GM12878 (cell line): Measurements from ENCODE around the gene MACF1. TPM values are rescaled to one million over a fixed set of nuclear protein-coding genes. Genes with fewer than 3 reads are reported as not detected.

Source experiments
- ATAC-seq: fragments of 200-7000 bp; cut with Tn5 transposase; 3 replicates; pipeline ENCODE4 v1.9.1; 2020; ENCODE audit warnings: mild to moderate bottlenecking, moderate library complexity
- BruUV-seq: library from RNA; stranded (reverse); fragments of 400-500 nt; replicated peaks from 2 replicates; lab custom pipeline; 2021; lab: Mats Ljungman, UMichigan
- CTCF ChIA-PET: fragments of 300-600 bp; sonication (Branson Sonifier 250); formaldehyde crosslinking; extraction: SDS; loops from one replicate; lab custom pipeline; 2021; ENCODE audit warnings: inconsistent platforms; lab: Yijun Ruan, JAX
- POLR2A ChIA-PET: fragments of 350-600 bp; formaldehyde crosslinking; extraction: SDS; loops from one replicate; lab custom pipeline; 2021; ENCODE audit warnings: inconsistent platforms; lab: Charles Lee
- RAD21 ChIA-PET: fragments of 300-600 bp; sonication (Branson Sonifier 250); formaldehyde crosslinking; loops from one replicate; lab custom pipeline; 2023; ENCODE audit warnings: antibody characterized with exemption; ENCODE audit not compliant: unreplicated experiment; lab: Charles Lee
- SMC1A ChIA-PET: fragments of 300-600 bp; sonication (Branson Sonifier 250); formaldehyde crosslinking; loops from one replicate; lab custom pipeline; 2023; ENCODE audit not compliant: unreplicated experiment, uncharacterized antibody; lab: Charles Lee
- DNase-seq: peaks from one replicate; pipeline ENCODE4 v3.0.0-alpha.2; 2011; ENCODE audit warnings: low read depth, low spot score
- FAIRE-seq: peaks from 3 replicates; lab custom pipeline; 2011; peaks lifted over from hg19 to GRCh38; lab: Jason Lieb, UNC
- H2AFZ ChIP-seq: 2 replicates; pipeline ENCODE4 v1.6.0; 2011; ENCODE audit warnings: low read depth, low read length, control low read depth; ENCODE audit not compliant: control insufficient read depth
- H3K27ac ChIP-seq: 2 replicates; pipeline ENCODE4 v1.5.1; 2011; ENCODE audit warnings: control low read depth; ENCODE audit not compliant: control insufficient read depth, insufficient read depth
- H3K27me3 ChIP-seq, 2 experiments: replicated peaks in 1 of 2; 2 replicates each; pipeline versions ENCODE4 v1.6.0 to v1.6.1; 2011; ENCODE audit warnings: low read length in 1 of 2; ENCODE audit not compliant: control insufficient read depth in 2 of 2, insufficient read depth in 2 of 2
- H3K36me3 ChIP-seq, 2 experiments: 2 replicates each; pipeline ENCODE4 v1.5.1; 2011; ENCODE audit warnings: low read length in 1 of 2; ENCODE audit not compliant: control insufficient read depth in 2 of 2, insufficient read depth in 2 of 2
- H3K4me1 ChIP-seq: 2 replicates; pipeline ENCODE4 v1.6.1; 2011; ENCODE audit warnings: mild to moderate bottlenecking, low read length, moderate library complexity, mixed read lengths; ENCODE audit not compliant: control insufficient read depth, insufficient read depth
- H3K4me2 ChIP-seq: 2 replicates; pipeline ENCODE4 v1.6.0; 2011; ENCODE audit warnings: control low read depth; ENCODE audit not compliant: control insufficient read depth, insufficient read depth
- H3K4me3 ChIP-seq: fragments of 200-600 bp; sonication (generic); 2 replicates; pipeline ENCODE4 v1.5.1; 2016
- H3K79me2 ChIP-seq: 2 replicates; pipeline ENCODE4 v1.6.0; 2011; ENCODE audit warnings: low read length; ENCODE audit not compliant: control insufficient read depth, insufficient read depth
- H3K9ac ChIP-seq: 2 replicates; pipeline ENCODE4 v1.8.0; 2011; ENCODE audit warnings: low read length, control low read depth, mixed read lengths; ENCODE audit not compliant: control insufficient read depth, insufficient read depth
- H3K9me3 ChIP-seq: replicated peaks from 3 replicates; pipeline ENCODE4 v1.5.1; 2011; ENCODE audit warnings: mild to moderate bottlenecking, low read length; ENCODE audit not compliant: control insufficient read depth, insufficient read depth
- H4K20me1 ChIP-seq: 2 replicates; pipeline ENCODE4 v1.6.0; 2011; ENCODE audit not compliant: control insufficient read depth, insufficient read depth
- CBFB ChIP-seq: IDR thresholded peaks from 2 replicates; pipeline ENCODE4 v1.6.1; 2016; ENCODE audit warnings: antibody characterized with exemption, low read depth
- CBX5 ChIP-seq: sonication (generic); IDR thresholded peaks from 2 replicates; pipeline ENCODE4 v1.6.1; 2016; ENCODE audit warnings: low read depth, moderate library complexity, mild to moderate bottlenecking, inconsistent platforms
- CHD1 ChIP-seq: IDR thresholded peaks from 2 replicates; pipeline ENCODE4 v1.6.1; 2012; ENCODE audit warnings: low read depth, low read length, improper control_type of control experiment
- CUX1 ChIP-seq: IDR thresholded peaks from 2 replicates; pipeline ENCODE4 v1.6.1; 2012; ENCODE audit warnings: improper control_type of control experiment, low read depth, low read length; ENCODE audit not compliant: insufficient replicate concordance
- ETV6 ChIP-seq, 2 experiments: fragments of 450-650 bp in 1 of 2; IDR thresholded peaks in 1 of 2; conservative IDR thresholded peaks in 1 of 2; 2 replicates each; pipeline ENCODE4 v1.6.1; 2014; ENCODE audit warnings: antibody characterized with exemption in 1 of 2, borderline replicate concordance in 1 of 2, low read depth in 1 of 2, mild to moderate bottlenecking in 1 of 2, moderate library complexity in 1 of 2
- HDAC6 ChIP-seq: fragments of 200-600 bp; sonication (generic); IDR thresholded peaks from one replicate; pipeline ENCODE4 v1.8.0; 2017; ENCODE audit warnings: antibody characterized with exemption; ENCODE audit not compliant: unreplicated experiment
- PKNOX1 ChIP-seq: fragments of 450-650 bp; IDR thresholded peaks from 2 replicates; pipeline ENCODE4 v1.6.1; 2016; ENCODE audit warnings: mild to moderate bottlenecking
- RFX5 ChIP-seq: IDR thresholded peaks from 2 replicates; pipeline ENCODE4 v1.6.1; 2011; ENCODE audit warnings: low read depth, low read length, improper control_type of control experiment
- SP1 ChIP-seq: IDR thresholded peaks from one replicate; pipeline ENCODE4 v1.6.1; 2011; ENCODE audit warnings: low read depth, low read length
- TCF7 ChIP-seq: IDR thresholded peaks from 2 replicates; pipeline ENCODE4 v1.6.1; 2014; ENCODE audit warnings: antibody characterized with exemption, borderline replicate concordance
- WGBS: methylation state at CpG from one replicate; pipeline ENCODE4 v1.1.6; 2016; ENCODE audit warnings: low lambda C conversion rate; ENCODE audit not compliant: insufficient replicate concordance, insufficient coverage; ENCODE audit errors: missing lambda C conversion rate; 5-methylcytosine and 5-hydroxymethylcytosine counted together
- in situ Hi-C: fragments of 300-500 bp; cut with MboI; formaldehyde crosslinking; loops from 9 replicates; pipeline ENCODE4 v1.14.3; 2018; ENCODE audit warnings: mixed read lengths
- intact Hi-C: fragments of 100-400 bp; cut with micrococcal nuclease; formaldehyde crosslinking; loops from one replicate; pipeline ENCODE4 v1.14.2; 2022; ENCODE audit not compliant: unreplicated experiment
- polyA plus RNA-seq, 11 experiments: library from polyadenylated mRNA; depleted of rRNA in 4 of 11; unstranded in 6 of 11; stranded (reverse) in 5 of 11; fragments of >200 nt; fragmentation: Nextera tagmentation in 4 of 11; fragmentation: Illumina TruSeq in 1 of 11; extraction: Ambion mirVana in 4 of 11; extraction: Trizol in 1 of 11; gene quantifications; 1 replicate in 1 of 11; 2 replicates in 10 of 11; pipeline versions ENCODE4 v1.2.1 to v1.2.3, GENCODE V29; 2011 to 2016; ENCODE audit warnings: inconsistent platforms in 2 of 11, missing spikeins in 2 of 11, low read depth in 1 of 11
- total RNA-seq, 4 experiments: library from RNA; depleted of rRNA in 3 of 4; stranded (reverse); fragments of >200 nt in 3 of 4; fragmentation: Illumina TruSeq in 1 of 4; extraction: Trizol in 1 of 4; gene quantifications; 2 replicates each; pipeline versions ENCODE4 v1.2.1 to v1.2.3, GENCODE V29; 2013 to 2021

Gene MACF1
- total and polyA plus RNA-seq, 10 of the 15 experiments (the other 5 are each of a cell fraction or from before 2014, with no cell fraction given): 15.5 to 201 (median 76.9) TPM

GRCh38 chr1:39295901-39296300, 91.4 kb downstream of the MACF1 start:
- Histone ChIP-seq H4K20me1 (no peaks in the 10 kb centered on the region), H3K4me2 (no peak overlapping the region), H3K9ac (no peak overlapping the region), H3K4me1 (no peaks in the 10 kb centered on the region), H3K4me3 (no peak overlapping the region), H3K36me3 (peaks cover 9 to 33% of the 10 kb centered on the region in 2 experiments), H3K9me3 (no peaks in the 10 kb centered on the region), H3K79me2 (no peaks in the 10 kb centered on the region), H2AFZ (no peak overlapping the region), H3K27me3 (no peaks in the 10 kb centered on the region), H3K27ac (no peak overlapping the region)
- BruUV-seq: no TSS peak
- SMC1A ChIA-PET: interaction anchor here (1.2 to 1.6 kb wide), 2 partner anchors 12 to 24 kb away, joined by 4 to 6 read pairs; no protein-coding TSS in a partner anchor
- CTCF ChIA-PET: interaction anchor here (1.3 to 2.3 kb wide), 4 partner anchors 30 to 114 kb away, joined by 3 to 6 read pairs (median 4); no protein-coding TSS in a partner anchor
- FAIRE-seq (no peak), DNase-seq (no peak), ATAC-seq (no peak)
- no peak for TF ChIP-seq SP1
- POLR2A ChIA-PET: no interaction called here
- RAD21 ChIA-PET: no interaction called here
- in situ Hi-C loops (no loop called here), intact Hi-C loops (no loop called here)
- WGBS: 95% methylated on average over 2 of the region's 2 CpGs

- ATAC-seq: no peak
- ChIA-PET SMC1A (interaction anchor here (0.6 to 1.9 kb wide), 4 partner anchors 14 to 105 kb away, joined by 3 to 6 read pairs (median 4); no protein-coding TSS in a partner anchor), RAD21 (no interaction called here), CTCF (interaction anchor here (0.6 to 2.3 kb wide), 4 partner anchors 10 to 32 kb away, joined by 3 to 6 read pairs (median 4); no protein-coding TSS in a partner anchor), POLR2A (no interaction called here)
- Histone ChIP-seq H3K9ac (no peak overlapping the region), H3K27me3 (no peaks in the 10 kb centered on the region), H3K4me3 (no peak overlapping the region), H3K36me3 (peaks cover 9 to 23% of the 10 kb centered on the region in 2 experiments), H3K27ac (no peak overlapping the region), H3K9me3 (no peaks in the 10 kb centered on the region), H4K20me1 (no peaks in the 10 kb centered on the region), H3K4me1 (no peaks in the 10 kb centered on the region), H3K79me2 (no peaks in the 10 kb centered on the region), H3K4me2 (no peak overlapping the region), H2AFZ (no peak overlapping the region)
- TF ChIP-seq CBX5 (no peak), ETV6 (conservative IDR thresholded peaks at IDR 0.05 in 1 of 2, IDR thresholded peaks at IDR 0.05 in 1 of 2; ENCODE audit: borderline replicate concordance in 1 of 2, low read depth in 1 of 2) (no peak), TCF7 (no peak), RFX5 (no peak), CHD1 (no peak), HDAC6 (no peak), CUX1 (no peak), CBFB (no peak), PKNOX1 (no peak)
- intact Hi-C loops (no loop called here), in situ Hi-C loops (no loop called here)
- BruUV-seq: no TSS peak
- DNase-seq: no peak
- WGBS: 78% methylated on average over 5 of the region's 5 CpGs
- no peak for FAIRE-seq
Observed at GRCh38 chr1:39297551-39297950, 93.1 kb downstream of the MACF1 start.
